Measurements from ENCODE around the gene S100A14.

Gene S100A14

DNA sequence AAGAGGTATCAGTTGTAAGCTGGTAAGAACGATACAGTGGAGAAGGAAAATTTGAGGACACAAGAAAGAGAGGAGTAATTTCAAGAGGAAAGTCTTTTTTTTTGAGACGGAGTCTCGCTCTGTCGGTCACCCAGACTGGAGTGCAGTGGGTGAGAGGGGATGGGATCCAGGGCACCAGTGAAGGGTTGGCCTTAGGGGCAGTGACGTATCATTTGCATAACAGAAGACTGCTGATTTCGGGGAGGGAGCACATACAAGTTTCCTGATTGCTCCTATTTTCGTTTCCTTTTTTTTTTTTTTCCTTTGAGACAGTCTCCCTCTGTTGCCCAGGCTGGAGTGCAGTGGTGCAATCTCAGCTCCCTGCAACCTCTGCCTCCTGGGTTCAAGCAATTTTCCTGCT lies 7.0 kb upstream of the S100A14 start:
- no peak overlapping the region for H3K4me3 ChIP-seq (ENCODE audit: low read depth, low read length)
- DNase-seq (ENCODE audit: low read depth): no peak

DNA sequence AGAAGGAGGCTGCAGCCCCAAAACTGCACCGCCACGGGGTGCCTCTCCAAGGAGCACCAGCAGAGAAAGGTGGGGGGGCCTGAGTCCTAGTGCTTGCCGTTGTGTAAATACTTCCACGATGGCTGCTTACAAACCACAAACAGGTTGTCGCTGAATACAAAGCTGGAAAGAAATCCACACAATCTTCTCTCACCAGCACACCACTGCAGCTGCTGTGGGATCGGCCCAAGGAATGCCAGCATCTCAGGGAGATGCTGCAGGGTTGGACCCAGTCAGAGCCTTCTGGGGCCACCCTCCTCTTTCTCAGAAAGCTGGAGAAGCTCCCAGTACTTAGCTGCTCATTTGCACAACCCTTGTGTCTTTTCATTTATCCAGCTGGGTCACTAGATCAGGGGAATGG lies 3.0 kb upstream of the S100A14 start:
- DNase-seq (ENCODE audit: low read depth): no peak
- H3K4me3 ChIP-seq (ENCODE audit: low read depth, low read length): no peak overlapping the region

DNA sequence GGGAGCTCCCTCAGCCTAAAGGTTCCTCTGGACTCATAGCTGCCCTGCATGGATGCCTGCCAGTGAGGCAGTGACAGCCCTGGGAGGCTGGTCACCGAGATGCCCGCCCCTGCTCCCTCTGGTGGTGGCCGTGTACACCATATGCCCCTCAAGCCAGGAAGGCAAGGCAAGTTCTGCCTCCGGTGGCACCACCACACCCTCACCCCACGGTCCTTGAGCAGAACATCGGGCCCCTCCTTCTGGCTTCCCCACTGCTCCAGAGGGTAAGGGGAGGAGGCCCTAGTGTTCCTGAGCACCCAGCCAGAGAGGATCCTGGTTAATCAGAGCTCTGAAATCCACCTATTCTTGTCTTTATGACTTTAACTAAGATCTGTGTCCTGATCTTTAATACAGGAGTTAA lies 1.5 kb upstream of the S100A14 start:
- no peak for DNase-seq (ENCODE audit: low read depth)
- no peak overlapping the region for H3K4me3 ChIP-seq (ENCODE audit: low read depth, low read length)

DNA sequence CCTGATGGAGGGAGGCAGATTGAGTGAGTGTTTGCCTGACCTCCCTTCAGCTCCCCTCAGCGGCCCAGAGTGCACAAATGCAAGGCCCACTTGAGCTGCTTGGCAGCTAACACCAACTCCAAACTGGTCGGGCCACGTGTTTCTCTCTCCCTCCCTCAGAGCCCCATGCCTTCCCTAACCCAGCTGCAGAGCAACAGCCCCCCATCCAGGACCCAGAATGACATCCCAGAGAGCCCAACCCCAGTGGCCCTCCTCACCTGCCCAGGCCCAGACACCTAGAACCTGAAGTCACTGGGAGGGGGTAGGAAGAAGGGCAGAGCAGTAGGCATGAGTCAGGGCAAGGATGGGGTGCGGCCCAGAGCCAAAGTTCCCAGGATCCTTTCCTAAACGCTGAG lies 789 bp upstream of the S100A14 start:
- no peak overlapping the region for H3K4me3 ChIP-seq (ENCODE audit: low read depth, low read length)
- DNase-seq (ENCODE audit: low read depth): no peak

DNA sequence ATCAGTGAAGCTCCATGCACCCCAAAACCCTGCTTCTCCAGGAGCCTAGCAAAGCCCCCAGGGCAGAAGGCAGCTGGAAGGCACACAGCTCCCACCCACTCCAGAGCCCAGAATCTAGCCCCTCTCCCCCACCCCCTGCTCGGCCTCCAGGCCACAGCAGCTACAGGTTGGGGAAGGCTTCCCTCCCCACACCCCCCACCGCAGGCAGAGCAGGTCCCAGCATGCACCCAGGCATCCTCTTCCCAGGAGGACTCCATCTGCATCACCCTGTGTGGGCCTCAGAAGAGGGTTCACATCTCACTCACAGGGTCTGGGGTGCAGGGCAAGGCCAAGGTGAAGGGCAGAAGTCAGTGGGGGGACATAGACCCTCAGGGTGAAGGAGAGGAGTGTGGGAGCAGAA lies 719 bp downstream of the S100A14 start:
- no peak overlapping the region for H3K4me3 ChIP-seq (ENCODE audit: low read depth, low read length)
- no peak for DNase-seq (ENCODE audit: low read depth)

DNA sequence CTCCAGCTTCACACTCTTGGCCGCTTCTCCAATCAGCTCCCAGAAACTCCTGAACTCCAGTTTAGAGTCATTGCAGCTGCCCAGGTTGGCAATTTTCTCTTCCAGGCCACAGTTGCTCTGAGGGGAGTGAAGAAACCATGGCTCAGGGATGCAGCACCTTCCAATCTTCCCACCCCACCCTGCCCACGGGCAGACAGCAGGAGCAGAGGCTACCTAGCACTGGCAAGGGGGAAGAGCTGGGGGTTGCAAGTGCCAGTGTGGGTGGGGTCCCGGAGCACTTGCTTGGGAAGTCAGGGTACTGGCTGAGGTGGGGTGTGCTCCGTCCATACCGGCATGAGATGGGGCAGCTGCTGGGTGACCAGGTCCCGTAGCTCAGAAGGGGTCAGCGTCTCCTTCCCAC lies 1.2 kb downstream of the S100A14 start:
- no peak overlapping the region for H3K4me3 ChIP-seq (ENCODE audit: low read depth, low read length)
- no peak for DNase-seq (ENCODE audit: low read depth)

DNA sequence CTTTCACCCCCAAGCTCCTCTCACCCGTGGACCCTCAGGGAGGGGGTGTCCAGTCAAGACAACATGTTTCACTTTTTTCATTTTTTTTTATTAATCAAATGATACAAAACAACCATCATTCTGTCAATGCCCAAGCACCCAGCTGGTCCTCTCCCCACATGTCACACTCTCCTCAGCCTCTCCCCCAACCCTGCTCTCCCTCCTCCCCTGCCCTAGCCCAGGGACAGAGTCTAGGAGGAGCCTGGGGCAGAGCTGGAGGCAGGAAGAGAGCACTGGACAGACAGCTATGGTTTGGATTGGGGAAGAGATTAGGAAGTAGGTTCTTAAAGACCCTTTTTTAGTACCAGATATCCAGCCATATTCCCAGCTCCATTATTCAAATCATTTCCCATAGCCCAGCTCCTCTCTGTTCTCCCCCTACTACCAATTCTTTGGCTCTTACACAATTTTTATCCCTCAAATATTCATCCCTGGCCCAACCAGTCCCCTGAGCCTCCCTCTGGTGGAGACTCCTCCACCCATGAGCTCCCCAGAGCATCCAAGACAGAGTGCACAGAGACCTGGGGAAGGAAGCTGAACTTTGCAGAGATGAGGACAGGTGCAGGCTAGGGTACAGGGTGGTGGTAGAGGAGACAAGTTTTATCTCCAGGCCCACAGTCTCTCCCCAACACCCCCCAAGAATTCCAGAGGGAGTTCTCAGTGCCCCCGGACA lies 1.8 kb downstream of the S100A14 start:
- H3K4me3 ChIP-seq (ENCODE audit: low read depth, low read length): no peak overlapping the region
- DNase-seq (ENCODE audit: low read depth): no peak

DNA sequence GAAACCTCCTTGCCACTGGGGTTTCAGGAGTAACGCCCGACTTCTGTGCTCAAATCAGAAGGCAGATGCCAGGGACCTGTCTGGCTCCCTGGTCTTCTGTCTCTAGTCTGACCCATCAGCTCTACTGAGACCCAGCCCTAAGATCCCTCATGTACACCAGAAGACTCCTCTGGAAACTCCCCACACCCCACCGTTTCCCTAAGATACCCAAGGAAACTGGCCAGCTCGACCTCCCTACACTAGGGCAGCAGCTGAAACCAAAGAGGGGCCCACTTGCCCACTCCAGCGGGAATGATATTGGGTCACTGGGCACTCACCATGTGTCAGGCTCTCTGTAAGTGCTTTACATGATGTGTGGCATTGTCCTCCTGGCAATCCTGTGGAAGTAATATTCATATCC lies 2.7 kb downstream of the S100A14 start:
- H3K4me3 ChIP-seq (ENCODE audit: low read depth, low read length): peak overlapping the region; percentile 71
- no peak for DNase-seq (ENCODE audit: low read depth)

DNA sequence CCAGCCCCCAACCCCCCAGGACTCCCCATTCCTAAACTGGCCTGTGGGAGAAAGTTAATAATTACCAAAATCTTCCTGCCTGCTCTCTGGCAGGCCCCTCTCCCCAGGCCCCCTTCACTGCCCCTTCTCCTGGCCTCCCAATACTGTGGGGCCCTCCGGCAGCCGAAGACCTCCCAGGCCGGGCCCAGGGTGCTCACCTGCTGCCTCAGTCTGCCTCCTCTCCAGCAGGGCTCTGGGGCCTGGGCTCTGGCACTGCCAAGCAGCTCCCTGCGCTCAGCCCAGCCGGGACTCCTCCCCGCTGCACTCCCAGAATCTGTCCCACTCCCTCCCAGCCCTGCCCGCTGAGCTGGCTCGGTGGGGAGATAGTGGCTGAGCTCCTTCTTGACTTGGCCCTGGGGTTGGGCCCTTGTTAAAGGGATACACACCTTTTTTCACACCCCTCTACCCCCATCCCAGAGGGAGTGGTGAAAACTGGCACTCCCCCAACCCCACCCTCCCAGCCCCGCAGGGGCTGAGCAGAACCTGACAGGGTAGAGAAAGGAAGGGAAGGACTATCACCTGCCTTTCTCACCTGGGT lies 3.3 kb downstream of the S100A14 start, which contains the start of gene S100A16:
S100A16 (minus strand) TSS at position 383 of the 577 bp plus-strand sequence. CDS start 4,986 bp downstream, outside the sequence.
- peak within 1 kb of the TSS; percentile 71 for H3K4me3 ChIP-seq (ENCODE audit: low read depth, low read length)
- DNase-seq (ENCODE audit: low read depth): no peak

DNA sequence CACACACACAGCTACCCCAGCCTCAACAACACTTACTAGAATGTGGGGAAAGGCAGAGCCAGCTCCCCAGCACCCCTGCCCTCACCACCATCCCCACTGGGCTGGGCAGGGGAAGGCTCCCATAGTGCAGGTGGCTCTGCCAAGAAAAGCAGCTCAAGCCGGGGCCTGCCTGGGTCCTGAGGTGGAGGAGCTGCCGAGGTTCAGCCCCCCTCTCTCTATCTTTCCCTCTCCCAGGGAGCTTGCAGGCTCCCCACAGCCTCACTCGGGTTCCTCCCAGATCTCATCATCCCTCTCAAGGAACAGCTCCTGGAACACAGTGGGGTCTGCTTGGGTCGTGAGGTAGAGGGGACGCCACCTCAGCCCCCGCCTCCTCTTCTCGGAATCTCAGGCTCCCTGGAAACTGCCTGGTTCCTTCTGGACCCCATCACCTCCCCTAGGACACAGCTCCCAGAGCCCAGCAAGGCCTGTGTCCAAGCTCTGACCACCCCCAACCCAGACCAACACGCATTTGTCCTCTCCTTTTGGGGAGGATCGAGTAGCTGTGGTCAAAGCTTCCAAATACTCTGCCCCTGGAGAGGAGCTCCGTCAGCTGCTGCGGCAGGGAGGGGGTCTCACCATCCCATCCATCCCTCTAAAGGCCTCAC lies 3.9 kb downstream of the S100A14 start:
- peak overlapping the region; percentile 71 for H3K4me3 ChIP-seq (ENCODE audit: low read depth, low read length)

DNA sequence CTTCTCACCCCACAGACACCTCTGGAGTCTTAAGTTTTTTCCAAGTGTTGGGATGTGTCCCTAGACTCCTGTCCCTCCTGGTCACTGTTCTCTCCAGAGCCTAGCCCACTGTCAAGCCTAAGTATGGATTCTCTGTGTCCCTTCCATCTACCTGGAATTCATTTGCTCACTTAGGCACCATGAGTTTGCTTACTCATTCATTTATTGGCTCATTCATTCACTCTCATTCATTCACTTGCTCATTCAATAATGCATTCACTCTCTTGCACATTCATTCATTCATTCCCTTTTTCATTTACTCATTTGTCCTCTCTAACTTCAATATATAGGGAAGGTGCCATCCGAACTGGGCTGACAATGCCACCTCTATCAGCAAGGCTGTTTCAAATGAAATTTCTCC lies 4.8 kb downstream of the S100A14 start:
- peak overlapping the region; percentile 71 for H3K4me3 ChIP-seq (ENCODE audit: low read depth, low read length)
- DNase-seq (ENCODE audit: low read depth): no peak

More for the DNA sequence above, 3.9 kb downstream of the S100A14 start:
- no peak for DNase-seq (ENCODE audit: low read depth)

DNA sequence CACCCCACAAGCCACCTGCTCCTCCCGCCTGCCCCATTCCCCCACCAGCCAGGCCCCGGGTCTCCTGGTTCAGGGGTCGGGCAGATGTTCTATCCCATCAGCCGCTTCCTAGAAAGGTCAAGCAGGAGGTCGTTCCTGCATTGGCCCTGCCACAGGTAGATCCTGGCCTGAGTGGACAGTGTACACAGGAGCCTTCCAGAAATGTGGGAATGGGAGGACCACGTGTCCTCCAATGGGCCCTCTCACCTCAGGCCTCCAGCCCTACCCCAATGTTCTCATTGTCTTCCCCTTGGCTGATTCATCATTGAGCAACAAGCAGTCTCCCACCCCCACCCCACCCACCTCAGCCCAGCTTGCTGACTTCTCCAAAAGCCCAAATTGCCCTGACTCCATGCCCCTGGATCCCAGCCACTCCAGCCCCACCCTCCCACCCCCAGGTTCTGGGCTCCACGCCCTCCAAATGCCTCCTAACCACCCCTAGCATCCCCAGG lies 5.3 kb downstream of the S100A14 start:
- H3K4me3 ChIP-seq (ENCODE audit: low read depth, low read length): peak overlapping the region; percentile 71
- no peak for DNase-seq (ENCODE audit: low read depth)

DNA sequence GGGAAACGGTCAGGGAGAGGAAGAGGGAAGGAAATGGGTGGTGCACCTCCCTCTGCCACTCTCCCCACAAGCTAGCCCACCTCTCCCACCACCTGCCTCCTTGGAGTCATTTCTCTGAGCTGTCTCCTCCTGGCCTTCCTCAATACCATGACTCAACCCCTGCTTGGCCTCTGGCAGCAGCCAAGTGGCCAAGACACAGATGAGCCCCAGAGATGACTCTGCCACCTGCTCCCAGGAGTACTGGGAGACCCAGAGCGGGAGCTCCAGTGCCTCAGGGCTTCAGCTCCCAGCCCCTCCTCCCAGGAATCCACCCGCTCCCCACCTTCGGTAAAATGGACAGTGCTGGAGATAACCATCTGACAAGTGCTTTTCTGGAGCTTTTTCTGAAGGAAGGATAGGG lies 5.8 kb downstream of the S100A14 start:
- DNase-seq (ENCODE audit: low read depth): no peak
- peak overlapping the region; percentile 71 for H3K4me3 ChIP-seq (ENCODE audit: low read depth, low read length)

DNA sequence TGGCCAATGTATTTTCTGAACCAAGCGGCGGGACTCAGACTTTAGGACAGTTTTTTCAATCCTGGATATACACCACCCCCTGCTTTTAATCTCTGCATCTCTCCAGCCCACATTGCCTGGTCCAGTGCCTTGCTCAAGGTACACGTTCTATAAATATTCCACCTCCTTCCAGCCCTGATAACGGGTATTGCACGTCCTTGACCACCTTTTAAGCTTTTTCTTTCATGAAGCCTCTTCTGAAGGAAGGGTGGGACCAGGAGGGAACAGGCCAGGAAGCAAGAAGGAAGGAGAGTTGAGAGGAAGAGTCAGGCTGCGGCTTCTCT lies 6.6 kb downstream of the S100A14 start:
- no peak overlapping the region for H3K4me3 ChIP-seq (ENCODE audit: low read depth, low read length)

DNA sequence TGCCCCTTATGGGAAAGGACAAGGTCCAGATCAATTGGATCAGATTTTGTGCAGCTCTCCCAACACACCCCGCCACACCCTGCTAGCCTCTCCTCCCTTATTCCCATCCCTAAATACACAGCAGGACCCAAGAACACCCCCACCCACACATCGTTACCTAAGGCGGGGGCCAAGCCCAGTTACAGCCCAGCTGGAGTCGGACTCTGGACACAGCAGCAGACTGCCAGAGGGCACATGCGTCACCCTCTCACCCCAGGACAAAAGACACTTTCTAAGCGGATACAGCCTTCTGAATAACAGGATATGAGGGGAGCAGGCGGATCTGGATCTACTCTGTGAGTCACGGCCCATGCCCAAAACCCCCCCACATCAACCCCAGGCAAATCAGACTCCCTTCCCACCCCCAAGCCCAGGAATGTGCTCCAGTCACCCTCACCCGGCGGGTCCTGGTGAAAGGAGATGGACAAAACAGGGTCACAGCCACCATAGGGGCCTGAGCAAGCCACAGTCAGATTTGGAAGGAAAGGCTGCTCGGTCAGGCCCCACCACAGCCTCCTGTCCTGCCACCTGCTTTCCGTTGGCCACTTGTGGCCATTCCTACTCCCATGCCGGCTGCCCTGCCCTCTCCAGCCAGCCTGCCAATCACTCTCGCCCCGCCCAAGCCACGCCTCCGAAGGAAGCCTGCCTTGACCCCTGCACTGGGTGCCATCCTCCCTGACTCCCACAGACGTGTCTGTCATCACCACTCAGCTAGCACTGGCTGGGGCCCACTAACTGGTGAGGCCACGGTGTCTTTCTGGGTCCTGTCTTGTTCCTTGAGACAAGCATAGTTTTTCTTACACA lies 7.2 kb downstream of the S100A14 start:
- peak overlapping the region; percentile 38 for H3K4me3 ChIP-seq (ENCODE audit: low read depth, low read length)

More for the DNA sequence above, 6.6 kb downstream of the S100A14 start:
- no peak for DNase-seq (ENCODE audit: low read depth)

DNA sequence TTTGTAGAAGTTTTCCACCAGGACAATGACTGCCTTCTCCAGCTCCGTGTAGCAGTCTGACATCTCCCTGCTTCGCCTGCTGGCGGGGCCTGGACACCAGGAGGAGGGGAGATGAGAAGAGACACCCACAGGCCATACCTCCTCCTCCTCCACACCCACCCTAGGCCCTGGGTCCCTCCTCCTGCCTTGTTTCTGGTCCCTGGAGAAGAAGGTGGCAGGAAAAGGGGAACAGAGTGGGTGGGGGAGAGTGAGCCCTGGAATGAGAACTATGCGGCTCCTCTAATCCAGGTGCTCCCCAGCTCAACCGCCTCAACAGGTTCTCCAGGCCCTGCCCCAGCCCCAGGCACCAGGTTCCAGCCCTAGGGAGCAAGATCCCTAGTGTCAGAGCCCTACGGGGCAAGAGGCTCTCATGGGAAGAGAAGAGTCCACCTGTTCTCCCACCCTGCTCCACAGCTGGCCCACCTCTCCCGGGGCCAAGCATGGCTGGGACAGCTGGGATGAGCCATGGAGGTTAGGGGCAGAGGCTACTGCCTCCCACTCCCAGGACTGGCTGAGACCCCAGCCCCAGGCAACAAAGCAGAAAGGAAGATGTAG lies 7.9 kb downstream of the S100A14 start:
- DNase-seq (ENCODE audit: low read depth): no peak
- peak overlapping the region; percentile 38 for H3K4me3 ChIP-seq (ENCODE audit: low read depth, low read length)

More for the DNA sequence above, 7.2 kb downstream of the S100A14 start:
- peak; percentile 61 for DNase-seq (ENCODE audit: low read depth)

DNA sequence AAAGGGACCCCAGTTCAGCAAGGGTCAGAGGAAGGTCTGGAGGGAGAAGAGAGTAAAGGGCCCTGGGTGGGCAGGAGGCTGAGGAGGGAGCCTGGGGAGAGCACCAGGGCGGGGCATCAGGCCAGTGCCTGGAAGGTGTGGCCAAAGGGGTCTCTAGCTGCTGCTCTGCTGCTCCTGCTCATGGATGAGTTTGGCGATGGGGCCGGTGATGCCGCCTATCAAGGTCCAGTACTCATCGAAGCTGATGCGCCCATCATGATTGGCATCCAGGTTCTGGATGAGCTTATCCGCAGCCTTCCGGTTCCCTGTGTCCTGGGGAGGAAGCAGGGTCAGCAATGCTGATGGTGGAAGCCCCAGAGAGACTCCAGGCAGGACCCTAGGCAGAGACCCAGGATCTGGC lies 8.7 kb downstream of the S100A14 start:
- DNase-seq (ENCODE audit: low read depth): no peak
- H3K4me3 ChIP-seq (ENCODE audit: low read depth, low read length): no peak overlapping the region

DNA sequence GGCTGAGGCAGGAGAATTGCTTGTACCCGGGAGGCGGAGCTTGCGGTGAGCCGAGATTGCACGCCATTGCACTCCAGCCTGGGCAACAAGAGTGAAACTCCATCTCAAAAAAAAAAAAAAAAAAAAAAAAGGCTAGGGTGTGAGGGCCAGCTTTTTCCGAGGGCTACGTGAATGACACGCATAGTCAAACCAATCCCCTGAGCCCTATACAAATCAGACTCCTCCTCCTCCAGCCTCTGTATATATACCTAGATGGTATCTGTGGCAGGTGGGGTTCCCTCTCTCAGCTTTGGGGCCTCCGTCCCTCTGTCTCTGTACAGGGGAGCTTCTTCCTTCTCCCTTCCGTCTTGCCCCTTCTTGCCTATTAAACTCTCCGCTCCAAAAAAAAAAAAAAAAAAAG lies 9.9 kb downstream of the S100A14 start:
- no peak overlapping the region for H3K4me3 ChIP-seq (ENCODE audit: low read depth, low read length)
- no peak for DNase-seq (ENCODE audit: low read depth)

DNA sequence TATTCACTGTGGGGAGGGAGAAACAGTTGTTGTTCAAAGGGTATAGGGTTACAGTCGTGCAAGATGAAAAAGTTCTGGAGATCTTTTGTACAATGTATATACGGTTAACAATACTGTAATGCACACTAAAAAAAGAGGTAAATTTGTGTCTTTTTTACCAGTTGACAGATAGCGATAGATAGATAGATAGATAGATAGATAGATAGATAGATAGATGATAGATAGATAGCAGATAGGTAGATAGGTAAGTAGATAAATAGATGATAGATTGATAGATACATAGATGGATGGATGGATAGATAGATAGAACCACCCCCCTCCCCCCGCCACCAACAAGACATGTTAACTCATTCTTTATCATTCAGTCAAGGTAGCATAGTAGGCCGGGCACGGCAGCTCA lies 13.4 kb downstream of the S100A14 start:
- no peak overlapping the region for H3K4me3 ChIP-seq (ENCODE audit: low read depth, low read length)
- no peak for DNase-seq (ENCODE audit: low read depth)

DNA sequence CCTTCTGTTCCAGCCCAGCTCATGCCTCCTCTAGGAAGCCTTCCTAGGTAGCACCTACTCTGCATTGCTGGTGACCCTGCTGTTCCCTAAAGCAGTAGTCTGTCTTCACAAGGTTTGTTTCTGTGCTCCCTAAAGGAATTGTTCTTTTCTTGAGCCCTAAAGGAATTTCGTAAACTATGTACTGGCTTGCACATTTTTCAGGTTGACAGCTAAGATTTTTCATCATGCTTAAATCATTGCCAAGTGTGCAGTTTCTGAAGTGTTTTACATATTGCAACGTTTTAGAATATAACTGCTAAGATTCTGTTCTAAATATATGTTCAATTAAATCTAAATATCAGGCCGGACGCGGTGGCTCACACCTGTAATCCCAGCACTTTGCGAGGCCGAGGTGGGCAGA lies 16.3 kb downstream of the S100A14 start:
- H3K4me3 ChIP-seq (ENCODE audit: low read depth, low read length): no peak overlapping the region
- no peak for DNase-seq (ENCODE audit: low read depth)
